NCI-H2196 (cell line): ENCODE data around the gene LRRC49.
"Not testable (repeated sequence)": the region's sequence is repeated elsewhere in the genome, so short reads cannot be mapped to it uniquely, and the experiment has no call there.

Experiments used
- DNase-seq: peaks from one replicate; lab custom pipeline; 2025; ENCODE audit not compliant: unreplicated experiment; lab: John Stamatoyannopoulos, UW

The LRRC49 gene

GRCh38 chr15:70920981-70921696, 28.5 kb downstream of the LRRC49 start:
- DNase-seq, result no peak

- DNase-seq, result no peak
These were observed 29.5 kb downstream of the LRRC49 start for GRCh38 chr15:70922119-70922518.

DNA sequence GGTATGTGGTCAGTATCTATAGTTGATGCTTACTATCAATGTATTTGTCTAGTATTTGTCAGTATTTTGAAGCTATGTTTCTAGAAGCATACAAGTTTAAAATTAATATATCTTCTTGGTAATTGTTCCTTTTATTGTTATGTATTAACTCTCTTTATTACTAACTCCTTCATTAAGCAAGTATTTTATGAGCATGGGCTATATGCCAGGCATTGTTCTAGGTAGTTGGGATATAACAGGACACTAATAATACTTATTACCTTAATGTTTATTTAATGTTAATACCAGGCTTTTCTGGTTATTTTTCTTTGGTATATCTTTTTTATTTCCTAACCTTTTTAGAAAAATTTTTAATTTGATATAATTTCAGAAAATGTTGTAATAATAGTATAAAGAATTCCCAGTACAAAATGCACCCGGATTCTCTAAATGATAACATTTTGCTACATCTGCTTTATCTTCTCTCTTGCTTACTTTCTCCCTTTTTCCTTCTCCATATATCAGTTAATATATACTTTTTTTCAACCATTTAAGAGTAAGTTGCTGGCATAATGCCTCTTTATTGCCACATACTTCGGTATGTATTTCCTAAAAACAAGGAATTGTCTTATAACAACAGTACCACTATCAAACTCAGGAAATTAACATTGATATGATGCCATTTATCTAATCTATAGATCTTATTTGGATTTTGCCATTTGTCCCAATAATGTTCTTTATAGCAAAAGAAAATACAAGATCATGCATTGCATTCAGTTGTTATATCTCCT, 30.9 kb downstream of the LRRC49 start:
- DNase-seq, result no peak

GRCh38 chr15:70926914-70927313, 34.3 kb downstream of the LRRC49 start:
- DNase-seq, result not testable (repeated sequence)

DNA sequence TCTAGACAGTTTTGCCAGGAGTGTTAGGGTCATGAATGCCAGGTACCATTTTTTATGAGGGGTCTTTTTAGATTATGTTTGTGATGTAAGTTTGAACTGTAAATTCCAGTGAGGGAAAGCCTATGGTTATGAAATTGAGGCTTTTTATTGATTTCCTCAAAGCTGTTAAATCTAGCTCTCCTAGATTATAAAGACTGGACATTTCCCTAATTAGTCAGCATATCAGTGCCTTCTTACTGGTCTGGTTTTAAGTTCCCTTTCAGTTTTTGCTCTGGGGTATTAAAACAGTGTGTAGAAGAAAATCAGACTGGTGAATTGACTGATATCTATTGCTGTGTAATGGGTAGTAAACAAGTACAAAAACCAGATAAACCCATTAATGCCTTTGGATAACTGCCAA, 39.2 kb downstream of the LRRC49 start:
- no peak for DNase-seq

GRCh38 chr15:70932397-70932796, 39.8 kb downstream of the LRRC49 start:
- DNase-seq, result no peak

- DNase-seq, result no peak
These were observed 40.8 kb downstream of the LRRC49 start for GRCh38 chr15:70933411-70933810.

- no peak for DNase-seq
These were observed 43.0 kb downstream of the LRRC49 start for GRCh38 chr15:70935631-70936030.

DNA sequence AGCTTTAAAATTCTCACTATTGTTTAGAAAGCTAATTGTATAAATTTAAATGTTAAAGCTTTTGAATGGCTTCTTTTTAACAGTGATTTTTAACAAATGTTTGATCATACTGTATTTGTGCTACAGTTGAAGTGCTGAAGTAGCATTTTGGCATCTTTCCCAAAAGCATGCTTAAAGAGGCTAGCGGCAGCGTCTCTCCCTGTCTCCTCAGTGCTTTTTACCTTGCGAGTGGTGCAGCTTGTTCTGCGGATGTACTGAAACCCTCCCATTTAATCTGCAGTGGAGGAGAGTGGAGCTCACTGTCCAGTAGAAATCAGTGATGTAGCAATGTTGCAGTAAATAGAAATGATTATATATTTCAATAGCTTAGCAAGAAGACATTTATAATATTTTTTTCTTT, 43.7 kb downstream of the LRRC49 start:
- peak; percentile 37 for DNase-seq

DNA sequence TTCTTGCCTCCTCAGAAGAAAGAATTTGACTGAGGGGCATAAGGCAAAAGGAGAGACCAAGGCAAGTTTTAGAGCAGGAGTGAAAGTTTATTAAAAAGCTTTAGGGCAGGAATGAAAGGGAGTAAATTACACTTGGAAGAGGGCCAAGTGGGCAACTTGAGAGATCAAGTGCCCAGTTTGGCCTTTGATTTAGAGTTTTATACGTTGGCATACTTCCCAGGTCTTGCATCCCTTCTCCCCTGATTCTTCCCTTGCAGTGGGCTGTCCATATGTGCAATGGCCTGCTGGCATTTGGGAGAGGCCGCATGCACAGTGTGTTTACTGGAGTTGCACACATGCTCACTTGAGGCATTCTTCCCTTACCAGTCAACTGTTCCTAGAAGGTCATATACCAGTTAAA, 50.7 kb downstream of the LRRC49 start:
- DNase-seq, result peak; percentile 9

GRCh38 chr15:70947351-70948335, 55.0 kb downstream of the LRRC49 start:
- no peak for DNase-seq

DNA sequence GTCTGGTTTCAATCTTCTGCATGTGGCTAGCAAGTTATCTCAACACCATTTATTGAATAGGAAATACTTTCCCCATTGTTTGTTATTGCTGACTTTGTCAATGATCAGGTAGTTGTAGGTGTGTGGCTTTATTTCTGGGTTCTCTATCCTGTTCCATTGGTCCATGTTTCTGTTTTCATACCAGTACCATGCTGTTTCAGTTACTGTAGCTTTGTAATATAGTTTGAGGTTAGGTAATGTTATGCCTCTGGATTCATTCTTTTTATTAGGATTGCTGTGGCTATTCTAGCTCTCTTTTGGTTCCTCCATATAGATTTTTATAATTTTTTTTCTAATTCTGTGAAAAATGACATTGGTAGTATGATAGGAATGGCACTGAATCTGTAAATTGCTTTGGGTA, 58.3 kb downstream of the LRRC49 start:
- no peak for DNase-seq

DNA sequence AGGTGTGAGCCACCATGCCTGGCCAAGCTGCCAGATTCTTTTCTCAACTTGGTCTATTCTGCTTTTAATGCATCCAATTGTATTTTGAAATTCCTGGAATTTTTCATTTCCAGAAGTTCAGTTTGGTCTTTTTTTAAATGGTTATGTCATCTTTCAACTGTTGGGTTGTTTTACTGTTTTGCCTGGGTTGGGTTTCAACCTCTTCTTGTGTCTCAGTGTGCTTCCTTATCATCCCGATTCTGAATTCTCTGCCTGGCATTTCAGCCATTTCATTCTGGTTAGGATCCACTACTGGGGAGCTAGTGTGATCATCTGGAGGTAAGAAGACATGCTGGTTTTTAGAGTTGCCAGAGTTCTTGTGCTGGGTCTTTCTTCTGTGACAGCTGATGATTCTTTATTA, 61.5 kb downstream of the LRRC49 start:
- no peak for DNase-seq

DNA sequence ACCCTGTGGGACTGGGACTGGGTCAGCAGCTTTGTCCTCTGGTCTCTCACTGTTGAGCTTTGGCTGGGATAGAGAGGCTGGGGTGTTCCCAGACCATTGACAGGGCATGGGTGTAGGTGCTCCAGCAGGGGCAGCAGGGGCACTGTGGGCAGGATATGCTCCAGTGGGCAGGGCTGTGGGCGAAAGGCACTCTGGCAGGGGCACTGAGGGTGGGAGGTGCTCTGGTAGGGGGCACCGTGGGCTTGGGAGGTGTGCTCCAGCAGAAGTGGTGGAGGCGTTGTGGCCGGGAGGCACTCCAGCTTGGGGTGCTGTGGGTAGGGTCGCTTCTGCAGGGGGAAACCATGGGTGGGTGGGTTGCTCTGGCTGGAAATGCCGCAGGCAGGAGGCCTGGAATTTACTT, 62.1 kb downstream of the LRRC49 start:
- DNase-seq, result no peak

- no peak for DNase-seq
These were observed 62.5 kb downstream of the LRRC49 start for GRCh38 chr15:70955151-70955550.

GRCh38 chr15:70956201-70956995, 63.8 kb downstream of the LRRC49 start:
- no peak for DNase-seq

DNA sequence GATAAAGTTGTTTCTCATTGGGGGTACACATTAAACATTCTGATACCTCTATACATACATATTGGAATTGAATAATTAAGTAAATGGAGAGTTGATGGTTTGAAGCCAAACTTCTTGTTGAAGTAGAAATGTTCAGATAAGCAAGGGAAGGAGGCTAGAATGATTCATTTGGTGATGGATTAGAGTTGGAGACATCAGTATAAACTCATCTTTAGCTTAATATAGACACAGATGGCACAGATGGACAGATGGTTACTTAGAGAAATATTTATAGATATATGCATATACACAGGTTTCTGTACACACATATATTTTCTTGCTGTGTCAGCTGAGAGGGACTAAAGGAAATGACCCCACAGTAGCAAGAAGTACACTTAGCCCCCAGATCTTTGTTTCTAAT, 69.5 kb downstream of the LRRC49 start:
- no peak for DNase-seq

- no peak for DNase-seq
These were observed 70.6 kb downstream of the LRRC49 start for GRCh38 chr15:70963199-70963598.

DNA sequence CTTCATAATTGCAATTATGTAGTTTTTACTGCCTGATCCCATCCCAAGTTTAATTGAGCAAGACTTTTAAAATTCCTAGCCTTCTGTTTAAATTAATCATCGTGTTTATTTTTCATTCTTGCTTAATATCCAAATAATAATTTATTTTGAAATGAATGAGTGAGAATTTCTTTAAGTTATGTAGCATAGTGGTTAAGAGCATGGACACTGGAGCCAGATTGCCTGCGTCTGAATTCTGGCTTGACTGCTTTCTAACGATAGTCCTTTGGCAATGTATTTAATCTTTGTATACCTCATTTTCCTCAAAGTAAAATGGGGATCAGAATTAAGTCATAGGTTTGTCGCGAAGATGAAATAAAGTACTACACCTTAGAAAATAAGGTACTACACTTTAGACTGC, 71.4 kb downstream of the LRRC49 start:
- no peak for DNase-seq

GRCh38 chr15:70964686-70965085, 72.1 kb downstream of the LRRC49 start:
- no peak for DNase-seq

GRCh38 chr15:70967646-70968045, 75.0 kb downstream of the LRRC49 start:
- no peak for DNase-seq
